HG02943 (cell line): ENCODE results near the gene VASH1.

Experiments
- ATAC-seq: cut with Tn5 transposase; IDR thresholded peaks from one replicate; pipeline ENCODE4 v1.9.1; 2021; ENCODE audit warnings: mild to moderate bottlenecking, low read depth, moderate library complexity; ENCODE audit not compliant: unreplicated experiment

Gene VASH1

DNA sequence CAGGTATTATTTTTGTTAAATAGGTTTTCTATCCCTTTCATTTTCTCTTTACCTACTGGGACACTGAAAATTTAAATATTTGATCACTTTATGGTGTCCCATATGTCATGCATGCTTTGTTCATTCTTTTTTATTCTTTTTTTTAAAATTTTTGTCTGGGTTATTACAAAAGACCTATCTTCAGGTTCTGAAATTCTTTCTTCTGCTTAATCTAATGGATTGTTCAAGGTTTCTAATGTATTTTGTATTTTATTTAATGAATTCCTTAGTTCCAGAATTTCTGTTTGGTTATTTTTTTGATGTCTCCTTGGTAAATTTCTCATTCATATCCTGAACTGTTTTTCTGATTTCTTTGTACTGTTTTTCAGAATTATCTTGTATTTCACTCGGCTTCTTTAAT lies 20.2 kb upstream of the VASH1 start:
- ATAC-seq = no peak

DNA sequence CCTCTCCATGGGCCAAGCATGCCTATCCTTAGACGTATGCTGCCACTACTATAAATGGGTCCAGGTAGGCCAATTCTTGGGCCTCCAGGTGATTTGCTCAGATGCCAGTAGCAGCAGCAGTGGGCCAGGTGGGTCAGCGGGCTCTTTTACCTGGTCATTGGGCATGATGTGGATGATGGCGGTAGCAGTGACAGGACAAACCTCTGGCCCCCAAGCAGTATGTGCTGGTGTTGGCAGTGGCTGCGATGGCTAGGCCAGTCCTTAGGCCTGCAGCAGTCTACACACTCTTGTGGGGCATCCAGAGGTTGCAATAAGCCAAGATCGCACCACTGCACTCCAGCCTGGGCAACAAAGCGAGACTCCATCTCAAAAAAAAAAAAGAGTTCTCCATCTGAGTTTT lies 19.1 kb upstream of the VASH1 start:
- ATAC-seq = no peak

DNA sequence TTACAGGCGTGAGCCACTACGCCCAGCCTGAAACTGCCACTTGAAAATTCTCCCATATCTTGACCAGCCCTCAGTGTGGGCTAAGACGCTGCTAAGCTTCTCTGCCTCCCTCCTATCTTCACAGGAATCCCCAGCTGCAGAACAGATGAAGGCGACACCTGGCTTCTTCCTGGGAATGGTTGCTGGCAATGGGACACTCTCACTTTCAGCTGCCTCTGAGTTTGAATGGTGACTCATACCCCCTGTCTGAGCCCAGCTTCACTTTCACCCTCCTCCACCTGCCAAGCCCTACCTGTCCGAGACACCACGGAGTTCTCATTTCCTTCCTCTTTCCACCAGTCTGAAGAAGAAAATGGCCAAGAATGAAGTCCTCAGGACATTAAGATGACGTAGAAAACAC lies 18.3 kb upstream of the VASH1 start:
- ATAC-seq = no peak

DNA sequence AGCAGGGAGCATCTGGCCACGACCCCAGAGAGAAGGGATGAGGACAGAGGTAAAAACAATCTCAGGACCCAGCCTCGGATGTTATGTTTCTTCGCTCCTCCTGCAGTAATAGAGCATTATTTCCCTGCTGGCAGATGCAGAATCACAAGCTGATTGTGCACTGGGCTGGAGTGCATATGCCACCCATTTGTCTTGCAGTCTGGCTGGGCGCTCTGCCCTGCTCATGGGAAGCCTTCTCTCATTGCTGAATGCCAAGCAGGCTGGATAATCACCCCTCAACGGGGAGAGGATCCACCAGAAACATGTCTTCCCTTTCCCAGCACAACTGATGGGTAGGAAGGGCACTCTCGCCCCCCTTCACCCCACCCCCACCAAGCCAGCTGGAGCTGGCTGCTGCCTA lies 8.5 kb upstream of the VASH1 start:
- ATAC-seq = no peak

DNA sequence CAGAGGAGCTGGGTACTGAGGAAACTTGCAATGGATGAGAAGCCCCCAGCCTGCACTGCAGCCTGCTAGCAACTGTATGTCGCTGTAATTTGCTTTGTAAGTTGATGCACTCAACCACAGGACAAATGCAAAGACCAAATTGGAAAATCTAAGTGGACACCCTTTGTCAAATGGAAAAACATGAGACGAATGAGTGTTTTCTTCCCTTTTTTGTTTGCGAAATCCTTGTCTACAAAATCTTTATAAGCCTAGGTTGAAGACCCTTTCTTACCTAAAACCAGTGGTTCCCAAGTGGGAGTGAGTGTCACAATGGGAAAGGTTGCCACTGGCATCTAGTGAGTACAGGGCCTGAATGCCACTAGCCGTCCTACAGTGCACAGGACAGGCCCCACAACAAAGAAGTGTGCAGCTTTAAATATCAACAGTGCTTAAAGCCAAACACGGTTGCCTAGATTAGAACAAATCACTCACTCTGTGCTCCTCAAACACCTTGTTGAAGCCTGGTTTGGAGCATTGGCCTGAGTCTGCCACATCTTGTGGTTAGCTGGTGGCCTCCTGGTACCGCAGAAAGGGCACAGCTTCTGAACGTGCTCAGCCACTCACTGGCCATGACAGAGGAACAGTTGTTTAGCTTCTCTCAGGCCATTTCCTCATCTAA lies 7.6 kb upstream of the VASH1 start:
- no peak for ATAC-seq

DNA sequence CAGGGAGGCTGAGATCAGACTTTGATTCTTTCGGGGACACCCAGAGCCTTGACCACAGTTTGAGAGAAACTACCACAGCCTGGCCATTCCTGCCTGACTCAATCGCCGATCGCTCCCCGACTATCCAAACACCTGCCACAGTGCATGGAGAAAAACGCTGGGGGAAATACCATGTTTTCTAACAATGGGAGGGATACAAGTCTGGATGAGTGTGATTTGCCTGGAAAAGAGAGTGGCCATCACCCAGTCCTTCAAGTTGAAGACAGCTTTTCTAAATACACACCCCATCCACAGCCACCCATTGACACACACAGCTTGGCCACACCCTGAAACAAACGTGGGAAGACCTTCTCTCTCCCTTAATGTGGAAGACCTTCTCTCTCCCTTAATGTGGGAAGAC lies 6.7 kb upstream of the VASH1 start:
- no peak for ATAC-seq

DNA sequence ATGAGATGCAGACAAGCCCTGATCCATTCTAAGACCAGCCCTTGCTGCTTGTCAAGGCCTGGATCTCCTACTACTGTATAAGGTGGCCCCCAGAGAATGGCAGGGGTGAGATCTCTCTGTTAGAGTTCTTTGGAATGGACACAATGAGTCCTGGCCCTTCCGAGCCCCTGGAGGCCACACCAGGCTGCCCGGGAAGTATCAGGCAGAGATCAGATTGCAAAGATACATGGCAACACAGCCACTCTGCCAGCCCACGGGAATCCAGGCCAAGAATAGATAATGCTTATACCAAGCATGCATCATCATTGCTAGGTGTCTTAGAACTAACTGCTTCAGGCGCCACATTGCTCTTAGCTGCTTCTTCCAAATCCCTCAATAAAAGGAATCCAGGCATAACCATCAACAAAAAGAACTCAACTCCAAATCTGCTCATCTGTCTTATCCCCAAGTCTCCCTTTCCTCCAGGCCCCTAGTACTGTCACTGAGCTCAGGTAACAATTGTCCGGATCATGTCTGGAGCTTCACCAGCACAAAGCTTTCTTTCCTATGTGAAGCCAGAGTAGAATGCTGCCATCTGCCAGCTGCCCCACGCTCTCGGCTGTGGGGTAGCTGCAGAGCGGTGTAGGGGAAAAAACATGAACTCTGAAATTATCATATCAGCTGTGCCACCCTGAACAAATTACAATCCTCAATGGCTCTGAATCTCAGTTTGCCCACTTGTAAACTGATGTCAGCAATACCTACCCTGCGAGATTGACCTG lies 5.5 kb upstream of the VASH1 start:
- no peak for ATAC-seq

DNA sequence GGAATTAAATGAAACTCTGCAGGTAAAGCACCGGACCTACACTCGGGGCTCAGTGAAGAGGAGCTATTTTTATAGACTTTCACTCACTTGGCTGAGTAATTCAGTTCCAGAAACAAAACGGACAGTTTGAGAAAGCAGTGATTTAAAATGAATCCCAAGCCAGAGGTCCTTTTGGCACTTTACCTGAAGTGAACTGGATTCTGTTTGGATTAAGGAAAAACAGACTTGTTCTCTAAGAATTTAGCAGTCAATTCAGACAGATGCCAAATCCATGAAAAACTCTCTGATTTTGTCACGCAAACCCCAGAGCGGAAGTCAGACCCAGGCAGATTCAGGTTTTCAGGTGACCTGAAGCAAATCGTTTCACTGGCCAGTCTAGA lies 4.9 kb upstream of the VASH1 start:
- no peak for ATAC-seq

DNA sequence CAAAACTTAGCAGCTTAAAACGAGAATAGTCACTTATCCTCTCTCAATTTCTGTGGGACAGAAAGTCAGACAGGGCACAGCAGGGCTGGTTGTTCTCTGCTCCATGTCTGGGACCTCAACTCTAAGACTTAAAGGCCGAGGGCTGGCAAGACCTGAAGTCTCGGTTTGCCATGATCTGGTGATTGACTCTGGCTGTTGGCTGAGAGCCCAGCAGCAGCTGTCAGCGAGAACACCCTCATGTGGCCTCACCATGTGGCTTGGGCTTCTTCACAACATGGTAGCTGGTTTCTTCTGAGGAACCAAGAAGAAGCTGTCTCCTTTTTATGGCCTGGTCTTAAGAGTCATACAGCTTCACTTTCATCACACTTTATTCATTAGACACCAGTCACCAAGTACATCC lies 1.7 kb upstream of the VASH1 start:
- ATAC-seq = no peak

DNA sequence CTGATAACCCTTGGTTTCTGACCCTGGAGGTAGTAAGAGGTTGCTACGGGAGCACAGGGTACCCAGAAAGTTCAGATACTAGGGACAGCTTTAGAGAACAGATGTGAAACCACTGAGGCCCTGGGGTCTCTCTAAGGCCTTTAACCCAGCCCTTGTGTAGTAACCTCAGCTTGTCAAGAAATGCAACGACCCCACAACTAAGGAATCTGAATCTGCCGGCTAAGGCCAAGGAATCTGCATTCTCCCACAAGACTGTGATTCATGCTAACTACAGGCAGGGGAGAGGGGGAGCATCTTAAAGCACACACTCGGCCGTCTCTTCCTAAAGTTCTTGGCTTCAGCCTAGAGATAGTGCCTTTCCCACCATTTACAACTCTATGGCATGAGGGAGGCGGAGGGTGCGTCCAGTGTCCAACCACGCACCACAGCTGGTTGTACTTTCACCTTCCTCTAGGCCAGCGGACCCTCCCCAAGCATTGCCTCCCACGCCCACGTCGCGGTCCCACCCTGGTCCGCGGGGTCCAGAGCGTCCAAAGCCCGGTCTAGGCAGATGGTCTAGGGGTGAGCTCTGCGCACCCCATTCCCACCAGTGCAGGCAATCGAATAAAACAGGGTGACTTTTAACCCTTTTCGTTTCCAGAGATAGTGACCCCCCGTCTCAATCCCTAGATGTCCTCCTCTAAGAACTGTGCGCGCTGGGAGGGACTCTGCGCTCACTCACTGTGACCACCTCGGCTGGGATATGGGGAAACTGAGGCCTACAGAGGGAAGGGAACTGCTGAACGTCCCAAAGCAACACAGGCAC lies 735 bp upstream of the VASH1 start:
- no peak for ATAC-seq

DNA sequence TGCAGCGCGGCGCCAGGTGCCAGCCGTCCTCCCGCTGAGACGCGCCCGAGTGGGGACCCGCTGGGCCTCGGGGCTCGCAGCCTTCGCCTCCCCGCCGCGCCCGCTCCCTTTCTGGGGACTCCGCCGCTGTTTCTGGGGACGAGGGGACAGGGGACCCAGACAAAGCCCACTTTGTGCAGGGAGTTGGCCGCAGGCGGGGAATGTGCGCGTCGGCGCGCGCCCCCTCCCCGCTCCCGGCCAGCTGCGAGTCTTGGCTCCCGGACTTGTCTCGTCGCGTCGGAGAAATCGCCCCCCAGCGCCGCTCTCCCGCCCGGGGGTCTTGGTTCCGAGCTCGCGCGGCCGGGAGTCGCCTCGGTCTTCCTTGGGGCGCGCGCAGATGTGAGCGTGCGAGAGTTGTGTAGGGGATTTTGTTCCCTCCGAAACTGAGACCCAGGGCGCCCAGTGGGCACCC lies 717 bp downstream of the VASH1 start:
- no peak for ATAC-seq

DNA sequence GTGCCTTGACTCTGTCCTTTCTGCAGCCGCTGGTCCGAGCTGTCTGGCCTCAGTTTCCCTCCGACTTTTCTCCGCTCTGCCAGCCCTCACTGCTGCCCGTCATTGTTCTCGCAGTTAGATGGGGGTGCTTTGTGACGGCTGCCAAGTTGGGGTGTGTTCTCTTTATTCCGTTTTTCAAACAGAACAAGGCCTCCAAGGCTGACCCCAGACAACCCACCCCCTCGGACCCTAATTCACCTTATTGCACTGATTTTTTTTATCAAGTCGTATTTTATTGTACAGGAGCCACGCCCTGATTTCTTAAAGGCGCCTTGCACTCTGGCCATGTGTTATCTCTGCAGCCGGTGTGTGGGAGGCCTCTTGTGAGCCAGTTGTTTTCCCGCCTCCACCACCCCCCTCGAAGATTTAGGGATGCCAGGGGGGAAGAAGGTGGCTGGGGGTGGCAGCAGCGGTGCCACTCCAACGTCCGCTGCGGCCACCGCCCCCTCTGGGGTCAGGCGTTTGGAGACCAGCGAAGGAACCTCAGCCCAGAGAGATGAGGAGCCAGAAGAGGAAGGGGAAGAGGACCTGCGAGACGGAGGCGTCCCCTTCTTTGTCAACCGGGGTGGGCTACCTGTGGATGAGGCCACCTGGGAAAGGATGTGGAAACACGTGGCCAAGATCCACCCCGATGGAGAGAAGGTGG lies 1.3 kb downstream of the VASH1 start:
- ATAC-seq = no peak

DNA sequence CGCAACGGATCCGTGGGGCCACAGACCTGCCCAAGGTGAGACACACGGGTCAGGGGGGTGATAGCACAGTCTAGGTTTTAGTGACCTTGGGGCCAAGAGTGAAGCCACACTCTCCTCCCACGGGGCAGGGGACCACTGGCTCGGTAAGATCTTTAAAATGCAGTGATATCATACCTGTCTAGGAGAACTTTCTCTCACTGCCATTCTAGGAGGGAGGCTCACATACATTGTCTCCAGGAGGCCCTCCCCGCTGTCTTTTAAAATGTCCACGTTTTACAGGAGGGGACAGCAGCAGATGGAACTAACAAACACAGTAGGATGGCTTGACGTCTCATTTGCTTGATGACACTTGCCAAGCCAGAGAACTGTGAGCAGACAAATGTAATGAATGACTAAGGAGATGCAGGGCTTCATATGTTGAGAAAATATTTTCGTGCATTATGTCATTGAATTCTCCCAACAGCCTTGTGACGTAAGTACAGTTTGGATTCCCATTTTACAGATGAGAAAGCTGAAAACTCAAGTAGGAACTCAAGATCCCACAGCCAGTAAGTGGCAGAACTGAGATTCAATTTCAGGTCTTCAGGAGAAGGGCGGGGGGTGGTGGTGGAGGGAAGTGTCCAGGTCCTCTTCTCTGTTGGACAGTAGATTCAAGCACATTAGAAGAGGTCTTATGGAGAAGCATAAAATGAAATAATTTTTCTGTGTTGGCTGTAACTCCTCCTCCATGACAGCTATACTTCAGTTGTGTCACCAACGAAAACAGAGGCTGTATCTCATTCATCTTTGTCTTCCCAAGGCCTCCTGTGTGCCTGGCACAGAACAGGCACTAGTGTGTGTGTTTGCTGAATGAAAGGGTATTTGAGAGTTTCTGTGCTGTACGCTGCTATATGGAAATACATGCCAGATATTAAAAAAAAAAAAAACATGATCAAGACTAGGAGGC lies 2.1 kb downstream of the VASH1 start:
- ATAC-seq = no peak

DNA sequence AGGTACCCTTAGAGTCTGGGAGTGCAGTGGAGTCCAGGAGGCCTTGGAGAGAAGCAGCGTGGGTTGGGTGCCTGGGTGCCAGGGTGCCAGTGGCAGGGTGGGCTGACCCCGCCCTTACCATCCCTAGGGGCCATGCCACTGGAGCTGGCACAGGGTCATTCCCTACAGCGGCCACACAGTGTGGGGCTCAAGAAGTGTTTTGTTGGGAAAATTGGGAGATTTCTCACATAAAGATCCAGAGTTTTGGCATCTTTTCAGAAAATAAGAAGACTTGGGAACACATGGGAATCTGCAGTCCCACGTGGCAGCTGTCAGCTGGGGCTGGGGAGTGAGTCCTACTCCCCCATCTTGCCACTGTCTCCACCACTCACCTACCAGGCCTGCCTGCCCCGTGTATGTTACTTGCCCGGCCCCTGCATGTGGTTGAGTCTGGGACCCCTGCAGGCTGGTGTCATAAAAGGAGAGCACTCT lies 4.2 kb downstream of the VASH1 start:
- no peak for ATAC-seq

DNA sequence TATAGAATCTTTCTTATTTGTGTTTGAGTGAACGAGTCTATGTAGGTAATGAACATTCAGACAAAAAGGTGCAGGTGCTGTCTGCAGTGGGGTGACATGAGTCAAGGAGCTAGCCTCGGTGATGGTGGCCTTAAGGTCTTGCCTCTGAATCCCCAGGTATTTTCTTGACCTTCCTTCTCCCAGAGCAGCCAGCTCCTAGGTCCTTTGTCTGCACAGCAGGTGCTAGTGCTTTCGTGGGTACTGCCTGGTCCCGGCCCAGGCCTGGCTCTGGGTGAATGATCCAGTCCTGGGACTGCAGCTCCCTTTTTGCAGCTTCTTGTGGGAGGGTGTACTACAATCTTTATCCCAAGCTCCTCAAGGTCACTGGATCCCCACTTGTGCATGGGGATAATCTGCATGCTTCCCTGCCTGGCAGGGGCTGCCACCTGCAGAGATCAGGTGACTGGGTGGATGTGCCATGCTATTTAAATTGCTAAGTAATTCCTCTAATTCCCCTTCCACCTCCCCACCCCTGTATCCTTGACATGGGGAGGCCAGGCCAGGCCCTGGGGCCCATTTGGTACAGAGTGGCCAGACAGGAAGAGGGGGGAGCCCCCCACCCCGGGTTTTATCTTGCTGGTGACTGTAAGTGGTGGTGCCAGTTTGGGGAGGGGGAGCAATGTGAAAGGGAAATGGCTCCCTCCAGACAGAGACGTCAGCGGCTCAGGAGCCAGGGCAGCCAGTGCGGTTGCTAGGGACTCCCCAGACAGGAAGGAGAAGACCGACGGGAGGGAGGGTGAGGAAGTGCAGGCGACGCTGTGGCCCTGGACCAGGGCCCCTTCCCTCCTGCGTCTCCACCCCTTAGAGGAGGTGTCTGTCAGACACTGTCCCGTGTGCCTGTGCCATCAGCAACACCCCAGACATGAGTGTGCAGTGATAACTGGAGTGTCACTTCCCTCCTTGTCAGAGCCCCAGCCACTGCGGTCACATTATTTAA lies 6.7 kb downstream of the VASH1 start:
- ATAC-seq = peak; percentile 66

DNA sequence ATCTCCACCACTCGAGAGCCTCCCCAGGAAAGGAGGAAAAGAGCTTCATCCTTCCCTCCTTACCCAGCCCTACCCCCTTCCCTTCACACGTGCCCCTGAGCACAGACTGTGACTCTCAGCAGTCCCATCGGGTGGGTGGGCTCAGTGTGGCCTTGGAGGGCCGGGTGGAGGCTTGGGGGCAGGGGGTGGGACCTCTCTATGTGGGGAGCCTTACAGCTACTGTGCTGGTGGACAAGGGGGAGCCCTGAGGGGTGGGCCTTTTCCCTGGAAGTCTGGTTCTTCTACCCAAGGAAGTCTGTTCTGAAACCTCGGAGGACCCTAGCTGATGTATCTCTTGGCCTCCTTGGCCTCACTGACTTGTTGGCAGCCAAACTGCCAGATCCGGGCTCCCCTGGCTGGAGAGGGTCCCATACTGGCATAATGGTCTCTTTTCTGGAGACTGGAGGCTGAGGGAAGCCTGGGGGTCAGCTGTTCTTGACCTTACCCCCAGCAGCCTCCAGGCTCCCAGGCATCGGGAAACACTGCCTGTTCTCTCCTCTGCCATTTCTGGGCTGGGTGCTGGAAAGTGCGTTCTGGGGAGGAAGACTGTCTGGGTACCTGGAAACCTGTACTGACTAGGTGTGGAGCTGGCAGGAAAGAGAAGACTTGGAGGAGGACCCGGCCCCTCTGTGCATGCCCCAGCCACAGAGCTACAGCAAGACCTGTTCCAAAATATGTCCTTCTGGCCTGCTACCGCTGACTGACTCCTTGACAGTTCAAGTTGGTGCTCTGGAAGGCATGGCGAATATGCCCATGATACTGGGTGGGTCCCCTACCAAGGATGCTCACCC lies 7.6 kb downstream of the VASH1 start:
- ATAC-seq = peak; percentile 16

DNA sequence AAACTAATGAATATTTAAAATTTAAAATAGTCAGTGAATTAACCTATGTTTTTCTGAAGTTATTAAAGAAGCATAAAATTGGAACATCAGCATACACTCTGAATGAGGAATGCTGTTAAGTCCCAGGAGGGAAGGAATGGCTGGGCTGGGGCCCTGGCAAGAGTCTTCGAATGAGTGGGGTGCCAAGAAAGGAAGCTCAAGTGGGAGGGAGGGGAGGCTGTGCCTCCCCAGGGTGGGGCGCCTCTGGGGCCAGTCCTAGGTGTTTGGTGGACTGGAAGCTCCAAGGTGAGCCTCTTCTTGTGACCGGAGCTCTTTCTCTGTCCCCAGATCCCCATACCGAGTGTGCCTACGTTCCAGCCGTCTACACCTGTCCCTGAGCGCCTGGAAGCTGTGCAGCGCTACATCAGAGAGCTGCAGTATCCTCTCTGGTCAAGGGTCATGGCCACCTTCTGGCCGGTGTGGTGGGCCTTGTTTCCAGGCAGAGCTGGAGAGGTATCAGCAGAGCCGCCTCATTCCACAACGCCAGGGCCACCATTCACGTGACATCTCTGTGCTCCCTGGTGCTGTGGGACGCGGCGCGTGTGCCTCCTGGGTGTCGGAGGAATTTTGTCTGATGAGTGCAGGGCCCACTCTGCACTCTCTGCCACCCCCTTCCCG lies 8.5 kb downstream of the VASH1 start:
- ATAC-seq = no peak
